HAP-1 (cell line): ENCODE results near the gene FBXO24.

Experiments used
- DNase-seq, 2 experiments: peaks; one replicate each; pipeline ENCODE4 v3.0.0-alpha.2; 2016 to 2020; ENCODE audit warnings: low spot score in 2 of 2
- H3K27me3 ChIP-seq: fragments of 250-450 bp; sonication (Bioruptor Pico); 2 replicates; pipeline ENCODE4 v1.5.1; 2020; ENCODE audit warnings: low read depth, mild to moderate bottlenecking, moderate library complexity
- H3K36me3 ChIP-seq: fragments of 250-450 bp; sonication (Bioruptor Pico); replicated peaks from 2 replicates; pipeline ENCODE4 v1.5.1; 2020; ENCODE audit warnings: mild to moderate bottlenecking
- H3K4me1 ChIP-seq: fragments of 250-450 bp; sonication (Bioruptor Pico); 2 replicates; pipeline ENCODE4 v1.5.1; 2020; ENCODE audit warnings: mild to moderate bottlenecking
- H3K4me3 ChIP-seq: fragments of 250-450 bp; sonication (Bioruptor Pico); 2 replicates; pipeline ENCODE4 v1.5.1; 2020; ENCODE audit warnings: mild to moderate bottlenecking, moderate library complexity
- H3K9me3 ChIP-seq: fragments of 250-450 bp; sonication (Bioruptor Pico); 2 replicates; pipeline ENCODE4 v1.5.1; 2020; ENCODE audit warnings: mild to moderate bottlenecking, moderate library complexity
- in situ Hi-C: fragments of 300-500 bp; cut with MboI; formaldehyde crosslinking; loops from 3 replicates; pipeline ENCODE4 v1.14.3; 2020; ENCODE audit warnings: low sequenced_read_pairs, inconsistent platforms, mixed read lengths

FBXO24 gene

GRCh38 chr7:100639995-100640516 is 53.9 kb downstream of the FBXO24 start:
- no peak for DNase-seq

GRCh38 chr7:100640517-100641440 is 54.7 kb downstream of the FBXO24 start:
- H3K4me1 ChIP-seq: no peaks in the 10 kb centered on the region
- no peak overlapping the region for H3K4me3 ChIP-seq
- in situ Hi-C loops: no loop called here
- DNase-seq: no peak
- H3K9me3 ChIP-seq: no peaks in the 10 kb centered on the region
- no peaks in the 10 kb centered on the region for H3K36me3 ChIP-seq
- H3K27me3 ChIP-seq: peaks cover 3% of the 10 kb centered on the region; the same call in 1 of the 2 replicates

More at GRCh38 chr7:100639995-100640516, 53.9 kb downstream of the FBXO24 start:
- Histone ChIP-seq H3K36me3 (no peaks in the 10 kb centered on the region), H3K27me3 (no peaks in the 10 kb centered on the region), H3K4me3 (no peak overlapping the region), H3K9me3 (no peaks in the 10 kb centered on the region), H3K4me1 (no peaks in the 10 kb centered on the region)
- in situ Hi-C loops: no loop called here

- DNase-seq: no peak
- no peaks in the 10 kb centered on the region for H3K9me3 ChIP-seq
- in situ Hi-C loops: no loop called here
- no peaks in the 10 kb centered on the region for H3K36me3 ChIP-seq
- no peak within 1 kb of the TSS for H3K4me3 ChIP-seq
- no peaks in the 10 kb centered on the region for H3K4me1 ChIP-seq
- H3K27me3 ChIP-seq: peaks cover 6% of the 10 kb centered on the region; the same call in 1 of the 2 replicates
Measured at GRCh38 chr7:100641463-100641859, 55.3 kb downstream of the FBXO24 start, which contains the start of gene TFR2. TFR2 (minus strand) TSS chr7:100641552; CDS start chr7:100641509, 43 bp downstream.

- Histone ChIP-seq H3K9me3 (no peaks in the 10 kb centered on the region), H3K27me3 (peaks cover 6% of the 10 kb centered on the region; the same call in 1 of the 2 replicates), H3K36me3 (no peaks in the 10 kb centered on the region), H3K4me3 (no peak overlapping the region), H3K4me1 (no peaks in the 10 kb centered on the region)
- DNase-seq: no peak
- in situ Hi-C loops: no loop called here
Measured at GRCh38 chr7:100641860-100642533, 55.9 kb downstream of the FBXO24 start.

- Histone ChIP-seq H3K4me3 (no peak overlapping the region), H3K4me1 (no peaks in the 10 kb centered on the region), H3K27me3 (peaks cover 6% of the 10 kb centered on the region; the same call in 1 of the 2 replicates), H3K9me3 (no peaks in the 10 kb centered on the region), H3K36me3 (no peaks in the 10 kb centered on the region)
- in situ Hi-C loops: no loop called here
- DNase-seq: peak in 1 of 2 experiments; percentile 55
Measured at GRCh38 chr7:100642534-100642907, 56.4 kb downstream of the FBXO24 start.

GRCh38 chr7:100649826-100650565 is 63.9 kb downstream of the FBXO24 start:
- no peak overlapping the region for H3K4me3 ChIP-seq
- no peaks in the 10 kb centered on the region for H3K4me1 ChIP-seq
- in situ Hi-C loops: no loop called here
- peaks cover 6% of the 10 kb centered on the region; the same call in 1 of the 2 replicates for H3K27me3 ChIP-seq
- no peaks in the 10 kb centered on the region for H3K36me3 ChIP-seq
- no peak for DNase-seq
- H3K9me3 ChIP-seq: no peaks in the 10 kb centered on the region
